AG04450 (cell line): ENCODE data around the gene ADAMTS17. TPM values are rescaled to one million over a fixed set of nuclear protein-coding genes. Genes with fewer than 3 reads are reported as not detected.

Experiments used
- CTCF ChIA-PET: fragments of 300-600, 350-600 bp; formaldehyde crosslinking; extraction: SDS; loops from one replicate; lab custom pipeline; 2022; ENCODE audit warnings: antibody characterized with exemption, inconsistent platforms; lab: Charles Lee
- POLR2A ChIA-PET: fragments of 350-600 bp; formaldehyde crosslinking; extraction: SDS; loops from one replicate; lab custom pipeline; 2021; ENCODE audit warnings: antibody characterized with exemption, inconsistent platforms; lab: Yijun Ruan, JAX
- DNase-seq: peaks from one replicate; pipeline ENCODE4 v3.0.0-alpha.2; 2011; ENCODE audit warnings: low read depth, low spot score
- H3K27ac ChIP-seq: one replicate; pipeline ENCODE4 v1.5.1; 2012; ENCODE audit warnings: low read depth, low read length, control low read depth
- H3K27me3 ChIP-seq: one replicate; pipeline ENCODE4 v1.6.0; 2012; ENCODE audit warnings: low read length; ENCODE audit not compliant: control insufficient read depth, insufficient read depth
- H3K4me3 ChIP-seq: 2 replicates; pipeline ENCODE4 v1.5.1; 2011; ENCODE audit warnings: mild to moderate bottlenecking, low read depth, low read length, control low read depth
- H3K9me3 ChIP-seq: 2 replicates; pipeline ENCODE4 v1.5.1; 2012; ENCODE audit warnings: low read length; ENCODE audit not compliant: control insufficient read depth, insufficient read depth
- polyA plus RNA-seq: library from polyadenylated mRNA; depleted of rRNA; stranded (reverse); fragments of >200 nt; gene quantifications from 2 replicates; pipeline ENCODE4 v1.2.3, GENCODE V29; 2011
- TF ChIP-seq, protein P1 (sequence below): IDR thresholded peaks from 2 replicates; pipeline ENCODE4 v1.5.1; 2011; ENCODE audit warnings: low read depth, low read length, control low read depth, inconsistent platforms

The ADAMTS17 gene
- polyA plus RNA-seq, 1 experiment = 0.06 TPM

DNA sequence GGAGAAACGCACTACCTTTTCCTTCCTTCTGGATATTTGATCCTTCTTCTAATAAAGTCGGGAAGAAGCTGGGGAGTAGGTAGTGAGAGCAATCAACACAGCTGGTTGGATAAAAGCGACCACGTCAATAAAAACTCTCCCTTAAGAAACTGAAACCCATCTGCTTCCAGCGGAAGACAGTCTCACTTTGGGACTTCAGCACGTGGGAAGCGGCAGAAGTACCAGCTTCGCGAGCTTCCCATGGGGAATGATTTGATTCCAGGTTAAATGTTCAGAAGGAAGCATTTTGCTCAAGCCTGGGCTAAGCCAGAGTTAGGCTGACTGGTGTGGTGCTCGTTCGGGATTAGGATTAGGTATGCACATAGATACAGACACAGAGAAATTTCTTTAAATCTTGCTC lies 346.2 kb downstream of the ADAMTS17 start:
- no peak for DNase-seq
- Histone ChIP-seq H3K4me3 (no peak overlapping the region), H3K9me3 (peaks cover 46% of the 10 kb centered on the region), H3K27ac (no peak overlapping the region), H3K27me3 (no peaks in the 10 kb centered on the region)
- CTCF ChIA-PET = no interaction called here
- TF ChIP-seq, protein P1, sequence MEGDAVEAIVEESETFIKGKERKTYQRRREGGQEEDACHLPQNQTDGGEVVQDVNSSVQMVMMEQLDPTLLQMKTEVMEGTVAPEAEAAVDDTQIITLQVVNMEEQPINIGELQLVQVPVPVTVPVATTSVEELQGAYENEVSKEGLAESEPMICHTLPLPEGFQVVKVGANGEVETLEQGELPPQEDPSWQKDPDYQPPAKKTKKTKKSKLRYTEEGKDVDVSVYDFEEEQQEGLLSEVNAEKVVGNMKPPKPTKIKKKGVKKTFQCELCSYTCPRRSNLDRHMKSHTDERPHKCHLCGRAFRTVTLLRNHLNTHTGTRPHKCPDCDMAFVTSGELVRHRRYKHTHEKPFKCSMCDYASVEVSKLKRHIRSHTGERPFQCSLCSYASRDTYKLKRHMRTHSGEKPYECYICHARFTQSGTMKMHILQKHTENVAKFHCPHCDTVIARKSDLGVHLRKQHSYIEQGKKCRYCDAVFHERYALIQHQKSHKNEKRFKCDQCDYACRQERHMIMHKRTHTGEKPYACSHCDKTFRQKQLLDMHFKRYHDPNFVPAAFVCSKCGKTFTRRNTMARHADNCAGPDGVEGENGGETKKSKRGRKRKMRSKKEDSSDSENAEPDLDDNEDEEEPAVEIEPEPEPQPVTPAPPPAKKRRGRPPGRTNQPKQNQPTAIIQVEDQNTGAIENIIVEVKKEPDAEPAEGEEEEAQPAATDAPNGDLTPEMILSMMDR = no peak
- POLR2A ChIA-PET = no interaction called here

DNA sequence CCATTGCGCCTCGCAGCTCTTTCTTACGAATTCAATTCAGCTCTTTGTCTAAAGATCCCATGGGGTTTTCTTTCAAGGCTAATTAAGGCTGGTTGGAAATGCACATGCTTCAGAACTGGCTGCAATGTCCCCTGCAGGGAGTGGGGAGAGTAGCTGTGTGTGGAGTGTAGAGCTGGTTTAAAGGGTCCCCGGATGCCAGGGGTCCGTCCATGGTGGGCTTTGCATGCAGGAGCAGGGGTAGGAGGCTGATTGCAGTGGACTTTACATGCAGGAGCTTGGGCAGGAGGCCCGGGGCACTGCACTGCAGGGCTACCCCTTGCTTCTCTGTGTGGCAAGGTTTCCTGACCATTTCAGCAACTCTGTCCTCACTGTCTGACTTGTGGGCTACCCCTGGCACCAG lies 346.9 kb downstream of the ADAMTS17 start:
- H3K27me3 ChIP-seq = no peaks in the 10 kb centered on the region
- ChIA-PET POLR2A (no interaction called here), CTCF (no interaction called here)
- TF ChIP-seq, protein P1 = no peak
- no peak overlapping the region for H3K27ac ChIP-seq
- no peak overlapping the region for H3K4me3 ChIP-seq
- H3K9me3 ChIP-seq = peaks cover 46% of the 10 kb centered on the region
- no peak for DNase-seq

DNA sequence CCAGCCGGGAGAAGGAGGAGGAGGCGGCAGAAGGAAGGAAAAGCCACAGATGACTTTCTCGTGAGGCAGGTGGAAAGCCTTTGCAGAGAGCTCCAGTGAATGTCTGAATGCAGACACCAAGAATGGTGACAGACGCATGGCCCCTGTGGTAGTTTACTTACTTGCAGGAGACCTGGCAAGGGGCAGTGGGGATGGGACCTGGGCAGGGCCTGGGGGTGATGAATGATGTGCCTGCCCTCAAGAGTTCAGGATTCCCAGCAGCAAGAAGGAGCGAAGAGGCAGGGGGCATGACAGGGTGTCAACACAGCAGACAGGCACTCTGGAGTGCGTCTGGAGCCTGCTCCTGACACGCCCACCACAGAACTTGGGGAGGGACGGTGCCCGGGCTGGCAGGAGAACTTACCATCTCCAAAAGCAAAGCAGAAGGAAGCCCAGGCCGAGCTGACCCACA lies 348.1 kb downstream of the ADAMTS17 start:
- ChIA-PET POLR2A (no interaction called here), CTCF (no interaction called here)
- no peak overlapping the region for H3K4me3 ChIP-seq
- TF ChIP-seq, protein P1 = no peak
- DNase-seq = no peak
- peaks cover 41% of the 10 kb centered on the region for H3K9me3 ChIP-seq
- H3K27ac ChIP-seq = no peak overlapping the region
- no peaks in the 10 kb centered on the region for H3K27me3 ChIP-seq

DNA sequence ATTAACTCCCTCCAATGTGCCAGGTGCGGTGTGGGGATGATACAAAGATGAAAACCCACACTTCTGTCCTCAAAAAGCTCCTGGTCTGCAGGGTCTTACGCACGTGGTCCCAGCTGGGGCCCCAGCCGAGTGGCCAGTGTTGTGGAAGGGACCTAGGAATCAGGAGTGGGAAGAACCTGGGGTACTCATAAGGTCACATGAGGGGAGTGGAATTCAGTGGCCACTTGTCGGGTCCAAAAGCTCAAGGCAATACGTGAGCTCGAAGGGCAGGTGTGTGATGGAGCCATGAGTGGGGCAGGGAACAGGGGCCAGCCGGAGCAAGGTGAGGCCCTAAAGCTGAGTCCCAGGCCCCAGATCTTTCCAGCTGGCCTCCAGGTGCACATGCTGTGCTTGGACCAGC lies 348.5 kb downstream of the ADAMTS17 start:
- CTCF ChIA-PET = no interaction called here
- peaks cover 41% of the 10 kb centered on the region for H3K9me3 ChIP-seq
- H3K27ac ChIP-seq = no peak overlapping the region
- POLR2A ChIA-PET = no interaction called here
- DNase-seq = no peak
- no peak overlapping the region for H3K4me3 ChIP-seq
- no peaks in the 10 kb centered on the region for H3K27me3 ChIP-seq
- TF ChIP-seq, protein P1 = no peak

DNA sequence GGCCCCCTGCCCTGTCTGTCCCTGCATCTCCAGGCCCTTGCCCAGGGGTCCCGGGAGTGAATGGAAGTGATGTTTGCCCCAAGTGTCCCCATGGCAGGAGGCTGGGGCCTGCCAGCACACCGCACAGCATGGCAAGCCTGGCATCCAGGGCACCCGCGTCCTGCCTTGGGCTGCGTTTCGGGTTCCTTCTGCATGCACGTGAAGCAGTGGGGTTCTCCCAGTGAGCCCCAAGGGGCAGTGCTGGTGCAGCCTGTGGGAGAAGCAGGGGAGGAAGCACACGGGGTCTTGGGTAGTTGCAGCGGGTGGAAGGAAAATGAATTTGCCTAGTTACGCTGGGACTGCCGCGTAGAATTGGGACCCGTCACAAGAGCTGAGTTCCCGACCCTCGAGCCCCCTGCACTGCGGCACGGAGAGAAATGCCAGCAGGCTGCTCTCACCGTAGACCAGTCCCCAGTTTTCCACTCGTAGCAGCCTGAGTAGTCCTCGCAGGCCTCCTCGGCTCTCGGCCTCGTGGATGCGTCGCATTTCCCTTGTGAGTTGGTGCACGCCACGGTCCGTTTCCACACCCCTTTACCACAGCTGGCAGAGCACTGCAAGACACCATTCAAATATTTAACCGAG lies 349.1 kb downstream of the ADAMTS17 start:
- H3K27ac ChIP-seq = no peak overlapping the region
- TF ChIP-seq, protein P1 = no peak
- CTCF ChIA-PET = no interaction called here
- H3K9me3 ChIP-seq = peaks cover 41% of the 10 kb centered on the region
- POLR2A ChIA-PET = no interaction called here
- H3K27me3 ChIP-seq = no peaks in the 10 kb centered on the region
- no peak for DNase-seq
- H3K4me3 ChIP-seq = no peak overlapping the region
